ENCODE measurements around the gene TMEM116. TPM values are rescaled to one million over a fixed set of nuclear protein-coding genes. Genes with fewer than 3 reads are reported as not detected.
"Not testable (repeated sequence)": the region's sequence is repeated elsewhere in the genome, so short reads cannot be mapped to it uniquely, and the experiment has no call there.

Gene TMEM116
- total and polyA plus RNA-seq, 8 donors, result 2.5 to 7.3 (median 4.2) TPM

GRCh38 chr12:111954969-111955368, 58.0 kb downstream of the TMEM116 start:
- FAIRE-seq (no peak), ATAC-seq (no peak), DNase-seq (no peak)
- H3K27ac ChIP-seq, result no peak overlapping the region
- whole genome bisulfite sequencing, 2 donors, result 75 to 83% methylated on average over 5 of the region's 5 CpGs
- H3K27me3 ChIP-seq, result no peaks in the 10 kb centered on the region
- intact Hi-C loops (cut with DNase I), result no loop called here
- TF ChIP-seq, protein P1, sequence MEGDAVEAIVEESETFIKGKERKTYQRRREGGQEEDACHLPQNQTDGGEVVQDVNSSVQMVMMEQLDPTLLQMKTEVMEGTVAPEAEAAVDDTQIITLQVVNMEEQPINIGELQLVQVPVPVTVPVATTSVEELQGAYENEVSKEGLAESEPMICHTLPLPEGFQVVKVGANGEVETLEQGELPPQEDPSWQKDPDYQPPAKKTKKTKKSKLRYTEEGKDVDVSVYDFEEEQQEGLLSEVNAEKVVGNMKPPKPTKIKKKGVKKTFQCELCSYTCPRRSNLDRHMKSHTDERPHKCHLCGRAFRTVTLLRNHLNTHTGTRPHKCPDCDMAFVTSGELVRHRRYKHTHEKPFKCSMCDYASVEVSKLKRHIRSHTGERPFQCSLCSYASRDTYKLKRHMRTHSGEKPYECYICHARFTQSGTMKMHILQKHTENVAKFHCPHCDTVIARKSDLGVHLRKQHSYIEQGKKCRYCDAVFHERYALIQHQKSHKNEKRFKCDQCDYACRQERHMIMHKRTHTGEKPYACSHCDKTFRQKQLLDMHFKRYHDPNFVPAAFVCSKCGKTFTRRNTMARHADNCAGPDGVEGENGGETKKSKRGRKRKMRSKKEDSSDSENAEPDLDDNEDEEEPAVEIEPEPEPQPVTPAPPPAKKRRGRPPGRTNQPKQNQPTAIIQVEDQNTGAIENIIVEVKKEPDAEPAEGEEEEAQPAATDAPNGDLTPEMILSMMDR (IDR thresholded peaks at IDR 0.05), result no peak
- no peaks in the 10 kb centered on the region for H3K36me3 ChIP-seq
- no peak overlapping the region for H3K4me3 ChIP-seq
- H3K9me3 ChIP-seq, result no peaks in the 10 kb centered on the region
- no peaks in the 10 kb centered on the region for H3K4me1 ChIP-seq

DNA sequence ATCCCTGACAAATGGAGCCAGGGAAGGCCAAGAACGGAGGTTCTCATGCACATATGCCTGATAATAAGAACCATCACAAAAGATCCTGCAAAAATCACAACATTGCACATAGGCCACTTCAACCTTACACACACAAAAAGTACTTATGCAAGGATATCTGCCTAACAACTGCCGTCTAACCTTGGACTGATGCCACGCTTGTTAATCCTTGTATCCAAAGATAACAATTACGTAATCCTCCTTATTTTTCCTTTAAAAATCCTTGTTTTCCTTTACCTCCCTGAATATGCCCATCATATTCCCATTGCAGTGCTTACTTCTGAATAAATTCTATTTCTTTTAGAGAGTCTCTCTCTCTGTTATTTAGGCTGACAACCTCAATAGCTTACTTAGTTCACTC, 59.5 kb downstream of the TMEM116 start:
- no peaks in the 10 kb centered on the region for H3K27me3 ChIP-seq
- ATAC-seq (no peak), FAIRE-seq (no peak), DNase-seq (no peak)
- 46 to 47% methylated on average over 4 of the region's 4 CpGs for WGBS, 2 donors
- TF ChIP-seq, protein P1 (IDR thresholded peaks at IDR 0.05), result no peak
- H3K27ac ChIP-seq, result no peak overlapping the region
- no peak overlapping the region for H3K4me3 ChIP-seq
- H3K9me3 ChIP-seq, result no peaks in the 10 kb centered on the region
- intact Hi-C loops (cut with DNase I), result no loop called here
- H3K36me3 ChIP-seq, result no peaks in the 10 kb centered on the region
- H3K4me1 ChIP-seq, result no peaks in the 10 kb centered on the region

DNA sequence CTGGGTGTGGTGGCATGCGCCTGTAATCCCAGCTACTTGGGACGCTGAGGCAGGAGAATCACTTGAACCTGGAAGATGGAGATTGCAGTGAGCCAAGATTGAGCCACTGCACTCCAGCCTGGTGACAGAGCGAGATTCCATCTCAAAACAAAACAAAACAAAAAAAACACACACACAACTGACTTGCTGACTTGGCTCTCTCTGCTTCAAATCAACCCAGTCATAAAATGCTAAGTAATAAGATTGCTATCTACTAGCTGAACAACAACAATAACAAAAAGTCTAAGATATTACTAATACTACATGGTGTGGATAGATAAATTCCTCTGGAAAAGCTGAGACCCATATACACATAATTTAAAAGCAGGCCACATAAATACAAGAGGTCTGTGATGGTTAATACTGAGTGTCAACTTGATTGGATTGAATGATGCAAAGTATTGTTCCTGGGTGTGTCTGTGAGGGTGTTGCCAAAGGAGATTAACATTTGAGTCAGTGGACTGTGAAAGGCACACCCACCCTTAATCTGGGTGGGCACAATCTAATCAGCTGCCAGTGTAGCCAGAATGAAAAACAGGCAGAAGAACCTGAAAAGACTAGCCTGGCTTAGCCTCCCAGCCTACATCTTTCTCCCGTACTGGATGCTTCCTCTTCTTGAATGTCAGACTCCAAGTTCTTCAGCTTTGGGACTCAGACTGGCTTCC, 60.7 kb downstream of the TMEM116 start:
- intact Hi-C loops (cut with DNase I); H3K27me3 ChIP-seq; H3K9me3 ChIP-seq; H3K4me1 ChIP-seq; H3K27ac ChIP-seq; H3K4me3 ChIP-seq; ATAC-seq; H3K36me3 ChIP-seq; DNase-seq; FAIRE-seq: not testable (repeated sequence)
- WGBS, 2 donors, result 91 to 97% methylated on average over 4 of the region's 4 CpGs

DNA sequence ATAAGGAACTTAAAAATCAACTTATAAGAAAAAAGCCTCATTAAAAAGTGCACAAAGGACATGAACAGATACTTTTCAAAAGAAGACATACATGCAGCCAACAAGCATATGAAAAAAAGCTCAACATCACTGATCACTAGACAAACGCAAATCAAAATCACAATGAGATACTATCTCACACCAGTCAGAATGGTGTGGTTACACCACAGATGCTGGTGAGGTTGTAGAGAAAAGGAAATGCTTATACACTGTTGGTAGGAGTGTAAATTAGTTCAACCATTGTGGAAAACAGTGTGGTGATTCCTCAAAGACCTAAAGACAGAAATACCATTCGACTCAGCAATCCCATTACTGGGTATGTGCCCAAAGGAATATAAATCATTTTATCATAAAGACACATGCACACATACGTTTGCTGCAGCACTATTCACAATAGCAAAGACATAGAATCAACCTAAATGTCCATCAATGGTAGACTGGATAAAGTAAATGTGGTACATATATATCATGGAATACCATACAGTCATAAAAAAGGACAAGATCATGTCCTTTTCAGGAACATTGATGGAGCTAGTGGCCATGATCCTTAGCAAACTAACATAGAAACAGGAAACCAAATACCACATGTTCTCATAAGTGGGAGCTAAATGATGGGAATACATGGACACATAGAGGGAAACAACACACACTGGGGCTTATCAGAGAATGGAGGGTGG, 61.8 kb downstream of the TMEM116 start:
- not testable (repeated sequence) for FAIRE-seq

GRCh38 chr12:111943929-111944328, 69.0 kb downstream of the TMEM116 start:
- no peaks in the 10 kb centered on the region for H3K27me3 ChIP-seq
- no peak for FAIRE-seq
- DNase-seq, result no peak
- H3K9me3 ChIP-seq, result no peaks in the 10 kb centered on the region
- TF ChIP-seq, protein P1 (IDR thresholded peaks at IDR 0.05), result no peak
- intact Hi-C loops (cut with DNase I), result no loop called here
- no peak overlapping the region for H3K4me3 ChIP-seq
- 92 to 100% methylated on average over 1 of the region's 1 CpG for WGBS, 2 donors
- ATAC-seq, result no peak
- H3K27ac ChIP-seq, result no peak overlapping the region
- no peaks in the 10 kb centered on the region for H3K36me3 ChIP-seq
- no peaks in the 10 kb centered on the region for H3K4me1 ChIP-seq

More for the DNA sequence above, 61.8 kb downstream of the TMEM116 start:
- H3K4me3 ChIP-seq; intact Hi-C loops (cut with DNase I); DNase-seq; H3K4me1 ChIP-seq; H3K36me3 ChIP-seq; H3K9me3 ChIP-seq; ATAC-seq; H3K27me3 ChIP-seq; H3K27ac ChIP-seq: not testable (repeated sequence)
- WGBS, 2 donors, result 79 to 82% methylated on average over 3 of the region's 3 CpGs

DNA sequence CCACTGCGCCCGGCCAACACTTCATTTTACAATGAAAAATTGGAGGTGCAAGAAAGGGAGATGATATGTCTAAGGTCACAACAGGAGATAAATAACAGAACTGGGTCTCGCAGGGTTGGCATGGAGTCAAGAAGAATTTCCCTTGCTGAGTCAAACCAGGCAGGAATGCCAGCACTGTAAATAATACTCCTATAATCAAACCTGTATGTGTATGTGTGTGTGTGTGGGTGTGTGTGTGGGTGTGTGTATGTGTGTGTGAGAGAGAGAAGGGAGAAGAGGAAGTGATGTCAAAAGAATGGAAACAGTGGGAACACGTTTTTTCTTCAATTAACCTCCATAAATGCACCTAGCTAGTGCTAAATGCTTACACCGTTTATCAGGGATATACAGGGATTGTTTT, 70.4 kb downstream of the TMEM116 start:
- H3K27me3 ChIP-seq, result no peaks in the 10 kb centered on the region
- intact Hi-C loops (cut with DNase I), result no loop called here
- no peaks in the 10 kb centered on the region for H3K4me1 ChIP-seq
- TF ChIP-seq, protein P1 (IDR thresholded peaks at IDR 0.05), result no peak
- no peak overlapping the region for H3K4me3 ChIP-seq
- peak in 1 of 4 donors; percentile 54 for ATAC-seq
- no peak for DNase-seq
- H3K36me3 ChIP-seq, result no peaks in the 10 kb centered on the region
- no peak overlapping the region for H3K27ac ChIP-seq
- H3K9me3 ChIP-seq, result no peaks in the 10 kb centered on the region
- 70% methylated on average over 5 of the region's 5 CpGs for WGBS, 2 donors
- FAIRE-seq, result no peak

Measured in pancreas (tissue), 10 donors.